SKM-1 treated with dmso at 0.1 percent for 144 hours (cell line): ENCODE data around the gene METRN.

Experiments
- DNase-seq: peaks from one replicate; lab custom pipeline; 2025; ENCODE audit not compliant: unreplicated experiment; lab: John Stamatoyannopoulos, UW

The METRN gene

DNA sequence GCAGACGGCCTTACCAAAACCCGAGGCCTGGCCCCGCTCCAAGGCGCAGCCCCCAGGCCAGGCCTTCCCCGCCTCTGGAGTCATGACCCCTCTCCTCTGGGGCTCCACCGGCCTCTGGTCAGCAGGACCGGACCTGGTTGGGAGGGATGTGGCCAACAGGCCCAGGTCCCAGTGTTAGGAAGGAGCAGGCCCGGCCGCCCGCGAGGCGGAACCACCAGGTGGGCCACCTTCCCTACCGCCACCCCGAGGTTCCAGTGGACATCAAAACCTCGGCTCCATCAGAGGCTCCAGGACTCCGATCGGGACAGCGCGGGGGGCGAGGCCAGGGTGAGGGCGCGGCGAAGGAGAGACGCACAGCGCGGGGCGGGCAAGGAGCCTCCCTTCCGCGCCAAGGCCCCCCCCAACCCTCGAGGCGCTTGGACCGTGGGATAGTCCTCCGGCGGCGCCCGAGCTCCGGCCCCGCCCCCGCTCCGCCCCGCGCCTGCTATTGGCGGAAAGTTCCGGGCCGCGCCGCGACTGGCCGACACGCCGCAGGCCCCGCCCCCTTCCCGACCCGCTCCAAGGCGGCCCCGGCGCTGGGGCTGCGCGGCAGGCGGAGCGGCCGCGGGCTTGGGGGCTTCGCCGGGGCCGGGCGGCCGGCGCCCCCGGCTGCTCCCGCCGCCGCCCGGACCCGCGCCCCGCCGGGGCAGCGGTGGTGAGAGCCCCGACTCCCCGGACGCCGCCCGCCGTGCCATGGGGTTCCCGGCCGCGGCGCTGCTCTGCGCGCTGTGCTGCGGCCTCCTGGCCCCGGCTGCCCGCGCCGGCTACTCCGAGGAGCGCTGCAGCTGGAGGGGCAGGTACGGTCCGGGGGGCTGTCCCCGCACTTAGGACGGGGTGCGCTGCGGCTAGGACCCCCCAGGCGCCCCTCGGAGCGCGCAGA lies at the start of gene METRN:
TSS of gene METRN (plus strand) at position 561 of the 919 bp plus-strand sequence. CDS start at position 733, 172 bp downstream.
- peak; percentile 68 for DNase-seq

DNA sequence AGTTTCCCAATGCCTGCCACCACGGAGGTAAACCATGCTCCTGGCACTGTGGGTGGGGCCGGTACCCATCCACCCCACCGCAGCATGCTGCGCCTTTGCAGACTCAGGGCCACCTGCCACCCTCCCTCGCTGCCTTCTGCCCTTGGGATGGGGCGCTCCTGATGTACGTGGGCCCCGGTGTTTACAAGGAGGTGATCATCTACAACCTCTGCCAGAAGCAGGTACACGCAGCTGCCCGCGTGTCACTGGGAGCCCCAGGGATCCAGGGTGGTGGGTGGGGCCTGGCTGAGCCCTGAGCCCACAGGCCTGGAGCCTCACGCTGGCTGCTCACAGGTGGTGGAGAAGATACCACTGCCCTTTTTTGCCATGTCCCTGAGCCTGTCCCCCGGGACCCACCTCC lies 48.3 kb upstream of the METRN start:
- DNase-seq: no peak

DNA sequence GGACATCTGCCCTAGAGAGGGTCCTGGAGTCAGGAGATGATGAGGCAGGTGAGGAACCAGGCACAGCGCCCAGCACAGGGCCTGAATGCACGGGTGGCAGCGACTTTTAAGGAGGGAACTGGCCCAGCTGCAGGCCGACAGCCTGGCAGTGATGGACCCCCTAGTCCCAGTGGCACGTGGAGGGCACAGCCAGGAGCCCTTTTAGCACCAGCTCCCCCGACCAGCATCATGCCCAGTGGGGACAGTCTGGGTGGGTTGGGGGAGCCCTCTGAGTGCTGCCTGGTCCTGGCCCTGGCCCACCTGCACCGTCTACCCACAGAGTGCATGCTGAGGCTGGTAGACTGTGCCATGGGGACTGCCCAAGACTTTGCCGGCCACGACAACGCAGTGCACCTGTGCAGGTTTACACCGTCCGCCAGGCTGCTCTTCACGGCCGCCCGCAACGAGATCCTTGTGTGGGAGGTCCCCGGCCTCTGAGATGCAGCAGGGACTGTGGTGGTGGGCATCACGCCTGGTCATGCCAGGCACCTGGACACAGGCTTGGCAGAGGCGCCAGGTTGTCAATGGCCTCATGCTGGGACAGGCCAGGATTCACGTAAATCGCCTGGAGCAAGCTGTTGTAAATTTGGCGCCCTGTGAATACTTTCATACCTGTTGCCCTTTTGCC lies 47.7 kb upstream of the METRN start:
- DNase-seq: no peak

DNA sequence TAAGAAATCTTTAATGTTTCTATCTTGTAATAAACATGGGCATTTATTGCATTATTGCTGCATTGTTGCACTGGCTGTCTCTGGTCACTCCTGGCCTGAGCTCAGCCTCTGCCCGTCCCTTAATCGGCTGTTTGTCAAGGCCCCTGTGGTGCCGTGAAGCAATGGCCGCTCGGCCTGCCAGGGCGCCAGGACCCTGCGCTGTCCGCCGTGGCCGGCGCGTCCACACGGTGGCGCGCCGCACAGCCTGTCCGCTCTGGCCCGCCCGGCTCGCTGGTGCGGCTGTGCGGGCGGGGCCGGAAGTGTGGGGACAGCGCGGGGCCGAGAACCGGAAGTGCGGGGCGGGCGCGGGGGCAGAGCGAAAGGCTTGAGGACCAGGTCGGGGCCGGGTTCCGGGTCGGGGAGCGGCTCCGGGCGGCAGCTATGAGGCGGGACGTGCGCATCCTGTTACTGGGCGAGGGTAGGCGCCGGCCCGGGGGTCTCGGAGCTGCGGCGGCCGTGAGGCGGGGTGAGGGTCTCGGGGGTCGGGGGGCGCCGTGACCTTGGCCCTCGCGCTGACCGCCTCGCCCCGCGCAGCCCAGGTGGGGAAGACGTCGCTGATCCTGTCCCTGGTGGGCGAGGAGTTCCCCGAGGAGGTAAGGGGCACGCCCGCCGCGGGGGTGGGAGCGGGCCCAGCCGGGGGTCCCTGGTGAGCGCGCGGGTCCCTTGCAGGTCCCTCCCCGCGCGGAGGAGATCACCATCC lies 47.0 kb upstream of the METRN start, which contains the start of gene RHOT2:
TSS of gene RHOT2 (plus strand) at position 353 of the 739 bp plus-strand sequence. CDS start at position 421, 68 bp downstream.
- peak; percentile 92 for DNase-seq

- no peak for DNase-seq
Measured at GRCh38 chr16:668519-669171, 46.3 kb upstream of the METRN start.

GRCh38 chr16:669666-670065 lies 45.3 kb upstream of the METRN start:
- no peak for DNase-seq

GRCh38 chr16:670485-671352 lies 44.2 kb upstream of the METRN start:
- DNase-seq: no peak

GRCh38 chr16:671353-672131 lies 43.4 kb upstream of the METRN start:
- DNase-seq: no peak

GRCh38 chr16:672371-672770 lies 42.5 kb upstream of the METRN start:
- no peak for DNase-seq

- DNase-seq: no peak
Measured at GRCh38 chr16:672851-673250, 42.1 kb upstream of the METRN start.

- DNase-seq: no peak
Measured at GRCh38 chr16:673399-673991, 41.4 kb upstream of the METRN start.

- DNase-seq: no peak
Measured at GRCh38 chr16:674214-674881, 40.6 kb upstream of the METRN start.

DNA sequence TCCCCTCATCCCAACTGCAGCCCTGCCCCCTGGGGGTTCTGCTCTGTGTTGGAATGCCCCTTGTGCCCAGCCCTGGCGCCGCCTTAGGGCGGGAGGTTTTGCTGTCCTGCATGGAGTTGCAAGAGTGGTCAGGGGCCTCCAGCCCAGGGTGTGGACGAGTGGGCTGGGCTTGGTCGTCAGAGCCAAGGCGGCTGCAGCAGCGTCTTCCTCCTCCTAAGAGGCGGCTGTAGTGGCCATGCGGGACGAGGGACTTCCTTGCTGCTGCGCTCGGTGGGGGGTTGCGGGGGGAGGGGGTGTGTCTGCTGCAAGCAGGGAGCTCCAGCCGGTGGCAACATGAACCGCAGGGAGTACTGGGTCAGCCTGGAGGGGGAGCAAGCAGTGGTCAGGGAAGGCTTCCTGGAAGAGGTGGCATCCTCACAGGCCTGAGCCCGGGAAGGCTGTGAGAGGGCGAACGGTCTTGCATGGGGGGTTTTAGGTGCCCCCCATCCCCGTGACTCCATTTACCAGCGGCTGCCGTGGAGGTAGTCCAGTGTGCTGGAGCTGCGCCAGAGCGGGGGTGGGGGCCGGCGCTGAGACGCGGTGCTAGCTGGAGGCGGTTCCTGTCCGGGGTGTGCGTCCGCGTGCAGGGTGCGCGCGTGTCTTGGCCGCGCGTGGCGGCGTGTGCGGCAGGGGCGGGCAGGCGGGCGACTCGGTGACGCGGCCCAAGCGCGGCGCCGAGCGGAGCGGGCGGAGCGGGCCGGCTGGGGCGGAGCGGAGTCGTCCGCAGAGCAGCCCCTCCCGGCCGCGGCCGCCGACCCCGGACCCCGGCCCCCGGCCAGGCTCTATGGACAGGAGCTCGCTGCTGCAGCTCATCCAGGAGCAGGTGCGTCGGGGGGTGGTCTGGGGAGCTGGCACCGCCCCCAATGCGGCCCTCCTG lies 39.7 kb upstream of the METRN start, which contains the start of gene RHBDL1:
TSS of gene RHBDL1 (plus strand) at position 704 of the 916 bp plus-strand sequence. CDS start at position 824, 120 bp downstream.
- no peak for DNase-seq

GRCh38 chr16:675884-676564 lies 38.9 kb upstream of the METRN start:
- no peak for DNase-seq

- DNase-seq: no peak
Measured at GRCh38 chr16:676565-676902, 38.4 kb upstream of the METRN start.

DNA sequence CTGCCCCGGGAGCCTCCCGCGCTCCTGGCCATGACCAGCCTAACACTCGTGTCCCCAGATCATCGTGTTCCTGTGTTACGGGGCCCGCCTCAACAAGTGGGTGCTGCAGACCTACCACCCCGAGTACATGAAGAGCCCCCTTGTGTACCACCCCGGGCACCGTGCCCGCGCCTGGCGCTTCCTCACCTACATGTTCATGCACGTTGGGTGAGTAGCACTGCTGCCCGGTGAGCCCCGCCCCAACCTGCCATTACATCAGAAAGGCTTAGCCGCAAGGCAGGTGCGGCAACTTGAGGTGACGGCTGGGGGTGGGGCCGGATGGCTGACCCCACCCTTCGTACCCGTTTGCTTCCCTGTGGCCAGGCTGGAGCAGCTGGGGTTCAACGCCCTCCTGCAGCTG lies 38.0 kb upstream of the METRN start:
- no peak for DNase-seq
